Stimulated activated effector memory CD8-positive, alpha-beta T cell treated with anti-CD3 and anti-CD28 coated beads, Interleukin-12 subunit alpha, Interleukin-12 subunit beta, amount 100 ng/mL, for 72 hours (primary cell): ENCODE results near the gene TCAIM.

Experiments used
- ATAC-seq: fragments of 150-1000 bp; cut with Tn5 transposase; 2 replicates; pipeline ENCODE4 v1.10.0; 2021
- DNase-seq, 2 donors: peaks; one replicate each; pipeline ENCODE4 v3.0.0; 2021 to 2022; ENCODE audit warnings: low spot score in 2 of 2
- H3K27ac Mint-ChIP-seq: one replicate; pipeline ENCODE4 v1.8.0; 2022; ENCODE audit warnings: mild to moderate bottlenecking, mixed read lengths
- H3K36me3 Mint-ChIP-seq: one replicate; pipeline ENCODE4 v1.8.0; 2022; ENCODE audit warnings: mild to moderate bottlenecking, mixed read lengths
- H3K4me1 Mint-ChIP-seq: one replicate; pipeline ENCODE4 v1.8.0; 2022; ENCODE audit warnings: mixed read lengths
- H3K4me3 Mint-ChIP-seq: one replicate; pipeline ENCODE4 v1.8.0; 2022; ENCODE audit warnings: mild to moderate bottlenecking, mixed read lengths
- H3K9me3 Mint-ChIP-seq: one replicate; pipeline ENCODE4 v1.8.0; 2022; ENCODE audit warnings: mixed read lengths

Gene TCAIM

GRCh38 chr3:44442596-44443309, 104.2 kb downstream of the TCAIM start:
- no peaks in the 10 kb centered on the region for H3K9me3 Mint-ChIP-seq
- H3K4me1 Mint-ChIP-seq: peaks cover 38% of the 10 kb centered on the region
- peak overlapping the region; percentile 78 for H3K27ac Mint-ChIP-seq
- peaks cover 22% of the 10 kb centered on the region for H3K36me3 Mint-ChIP-seq
- H3K4me3 Mint-ChIP-seq: no peak overlapping the region
- ATAC-seq (no peak), DNase-seq (no peak)

GRCh38 chr3:44444437-44444836, 105.9 kb downstream of the TCAIM start:
- peaks cover 38% of the 10 kb centered on the region for H3K36me3 Mint-ChIP-seq
- no peak overlapping the region for H3K27ac Mint-ChIP-seq

DNA sequence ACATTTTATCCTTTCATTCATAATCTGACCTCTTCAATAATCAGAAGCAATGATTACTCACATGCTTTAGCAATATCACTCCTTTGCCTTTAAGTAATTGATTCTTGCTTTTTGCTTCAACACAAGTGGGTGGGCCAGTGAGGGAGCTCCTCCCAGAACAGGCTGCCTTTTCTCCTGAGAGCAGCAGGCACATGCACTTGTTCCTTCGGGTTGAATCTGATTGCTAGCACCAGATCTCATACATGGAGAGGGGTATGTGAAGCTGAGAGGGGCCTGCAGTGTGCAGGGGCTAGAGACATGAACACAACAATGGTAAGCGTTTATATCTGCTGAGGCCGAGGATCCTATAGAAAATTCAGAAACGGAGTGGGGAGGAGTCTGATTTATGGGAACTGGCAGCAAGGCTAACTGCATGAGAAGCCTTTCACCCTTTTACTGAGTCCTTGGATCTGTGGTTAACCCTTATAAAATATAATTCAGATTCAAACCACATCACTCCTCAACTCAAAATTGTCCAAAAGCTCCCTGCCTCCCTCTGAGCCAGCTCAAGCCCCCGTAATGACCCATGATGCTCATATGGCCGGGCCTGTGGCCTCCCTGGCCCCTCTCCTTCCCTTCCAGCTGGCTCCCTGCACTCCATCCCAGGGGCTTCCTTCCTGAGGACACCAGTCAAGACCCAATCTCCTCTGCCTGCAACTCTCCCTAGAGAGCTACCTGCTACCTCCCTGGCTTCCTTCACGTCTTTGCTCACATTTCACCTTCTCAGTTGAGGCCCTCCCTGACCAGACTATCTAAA, 106.5 kb downstream of the TCAIM start:
- H3K36me3 Mint-ChIP-seq: peaks cover 43% of the 10 kb centered on the region
- ATAC-seq (no peak), DNase-seq (no peak)
- no peak overlapping the region for H3K4me3 Mint-ChIP-seq
- H3K27ac Mint-ChIP-seq: no peak overlapping the region
- peaks cover 7% of the 10 kb centered on the region for H3K9me3 Mint-ChIP-seq
- H3K4me1 Mint-ChIP-seq: peaks cover 28% of the 10 kb centered on the region

More at GRCh38 chr3:44444437-44444836, 105.9 kb downstream of the TCAIM start:
- peaks cover 7% of the 10 kb centered on the region for H3K9me3 Mint-ChIP-seq
- no peak for DNase-seq
- H3K4me3 Mint-ChIP-seq: no peak overlapping the region
- ATAC-seq: no peak
- peaks cover 35% of the 10 kb centered on the region for H3K4me1 Mint-ChIP-seq

DNA sequence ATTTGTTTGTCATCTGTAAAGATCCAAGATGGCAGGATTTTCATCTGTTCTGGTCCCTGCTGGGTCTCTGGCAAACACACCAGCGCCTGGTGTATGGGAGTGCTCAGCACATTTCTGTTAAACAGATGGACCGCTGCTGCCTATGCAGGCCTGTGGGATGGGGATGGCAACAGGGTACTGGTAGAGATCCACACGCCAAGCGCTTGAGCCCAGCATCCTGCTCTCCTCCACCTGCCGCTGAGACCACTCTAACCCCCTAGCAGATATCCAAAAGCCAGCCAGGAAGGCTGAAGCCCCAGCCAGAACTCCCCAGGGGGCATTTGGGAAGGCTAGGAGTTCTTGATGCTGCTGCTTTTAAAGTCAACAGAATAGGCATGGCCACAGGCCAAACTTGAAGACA, 107.2 kb downstream of the TCAIM start:
- Mint-ChIP-seq H3K4me3 (no peak overlapping the region), H3K36me3 (peaks cover 50% of the 10 kb centered on the region), H3K27ac (no peak overlapping the region), H3K9me3 (peaks cover 7% of the 10 kb centered on the region), H3K4me1 (peaks cover 23% of the 10 kb centered on the region)
- ATAC-seq: no peak
- DNase-seq: no peak

DNA sequence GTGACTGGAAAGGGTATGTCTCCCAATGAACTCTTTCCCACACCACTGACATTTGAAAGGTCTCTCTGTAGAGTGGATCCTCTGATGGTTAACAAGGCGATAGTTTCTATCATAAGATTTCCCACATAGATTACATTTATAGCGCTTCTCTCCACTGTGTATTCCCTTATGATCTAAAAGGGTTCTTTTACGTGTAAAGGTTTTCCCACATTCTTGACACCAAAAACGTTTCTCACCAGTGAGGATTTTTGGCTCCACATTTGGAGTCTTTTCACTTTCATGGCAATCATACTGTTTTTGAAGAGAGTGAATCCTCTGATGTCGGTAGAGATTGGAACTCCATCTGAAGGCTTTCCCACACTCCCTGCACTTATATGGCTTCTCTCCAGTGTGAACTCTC, 108.4 kb downstream of the TCAIM start:
- no peak overlapping the region for H3K27ac Mint-ChIP-seq
- H3K9me3 Mint-ChIP-seq: peaks cover 7% of the 10 kb centered on the region
- ATAC-seq: no peak
- H3K4me1 Mint-ChIP-seq: peaks cover 17% of the 10 kb centered on the region
- no peak for DNase-seq
- no peak overlapping the region for H3K4me3 Mint-ChIP-seq
- H3K36me3 Mint-ChIP-seq: peaks cover 57% of the 10 kb centered on the region

GRCh38 chr3:44451441-44451840, 112.9 kb downstream of the TCAIM start:
- Mint-ChIP-seq H3K4me1 (peaks cover 6% of the 10 kb centered on the region), H3K9me3 (peaks cover 7% of the 10 kb centered on the region), H3K27ac (peak overlapping the region; percentile 14), H3K36me3 (peaks cover 90% of the 10 kb centered on the region), H3K4me3 (no peak overlapping the region)
- DNase-seq (no peak), ATAC-seq (no peak)

GRCh38 chr3:44454258-44454657, 115.7 kb downstream of the TCAIM start:
- no peak for ATAC-seq

GRCh38 chr3:44455318-44455717, 116.8 kb downstream of the TCAIM start:
- Mint-ChIP-seq H3K36me3 (peaks cover 73% of the 10 kb centered on the region), H3K9me3 (no peaks in the 10 kb centered on the region), H3K27ac (peak overlapping the region; percentile 48), H3K4me1 (peaks cover 6% of the 10 kb centered on the region), H3K4me3 (no peak overlapping the region)
- no peak for ATAC-seq
- DNase-seq: no peak

More at GRCh38 chr3:44454258-44454657, 115.7 kb downstream of the TCAIM start:
- H3K4me3 Mint-ChIP-seq: no peak overlapping the region
- H3K4me1 Mint-ChIP-seq: peaks cover 6% of the 10 kb centered on the region
- peaks cover 82% of the 10 kb centered on the region for H3K36me3 Mint-ChIP-seq
- no peaks in the 10 kb centered on the region for H3K9me3 Mint-ChIP-seq
- no peak overlapping the region for H3K27ac Mint-ChIP-seq
- no peak for DNase-seq
